ENCODE data around the gene PHYHD1. TPM values are rescaled to one million over a fixed set of nuclear protein-coding genes. Genes with fewer than 3 reads are reported as not detected.

Gene PHYHD1
- total RNA-seq, 1 experiment from 2014 or later: 1.6 TPM

- ATAC-seq (no peak), DNase-seq (no peak)
- H3K9ac ChIP-seq (ENCODE audit: low read length): no peak overlapping the region
- no peak overlapping the region for H3K4me2 ChIP-seq (ENCODE audit: low read length)
- H2AFZ ChIP-seq (ENCODE audit: low read length): no peak overlapping the region
- H4K20me1 ChIP-seq (ENCODE audit: low read length): no peaks in the 10 kb centered on the region
- H3F3A ChIP-seq (ENCODE audit: low read length, unreplicated experiment): no peaks in the 10 kb centered on the region
- H3K27ac ChIP-seq (ENCODE audit: low read length): no peak overlapping the region
- H3K4me3 ChIP-seq (ENCODE audit: low read length): no peak overlapping the region
- no peaks in the 10 kb centered on the region for H3K36me3 ChIP-seq (ENCODE audit: low read depth, low read length)
- intact Hi-C loops (cut with micrococcal nuclease): no loop called here
- H3K9me3 ChIP-seq (ENCODE audit: low read length): no peaks in the 10 kb centered on the region
- no TSS peak for BruUV-seq (replicated peaks)
- CTCF ChIA-PET: no interaction called here
- no peaks in the 10 kb centered on the region for H3K4me1 ChIP-seq (ENCODE audit: insufficient read depth, low read length)
- H3K79me2 ChIP-seq (ENCODE audit: low read length): no peaks in the 10 kb centered on the region
- no peaks in the 10 kb centered on the region for H3K9me2 ChIP-seq (replicated peaks; ENCODE audit: low read length)
- no peaks in the 10 kb centered on the region for H3K27me3 ChIP-seq (ENCODE audit: low read length)
- POLR2A ChIA-PET (ENCODE audit: unreplicated experiment): no interaction called here
- no peak for TF ChIP-seq CTCF (conservative IDR thresholded peaks at IDR 0.05; ENCODE audit: low read depth, low read length)
- TF ChIP-seq EZH2 (IDR thresholded peaks at IDR 0.05; ENCODE audit: low read length, unreplicated experiment): no peak
- no peak for TF ChIP-seq EZH2phosphoT487 (IDR thresholded peaks at IDR 0.05; ENCODE audit: borderline replicate concordance, low read length)
Observed at GRCh38 chr9:128933731-128934130, 12.9 kb downstream of the PHYHD1 start.

- Histone ChIP-seq H3K36me3 (ENCODE audit: low read depth, low read length) (no peaks in the 10 kb centered on the region), H3K9me2 (replicated peaks; ENCODE audit: low read length) (no peaks in the 10 kb centered on the region), H3F3A (ENCODE audit: low read length, unreplicated experiment) (no peaks in the 10 kb centered on the region), H3K27me3 (ENCODE audit: low read length) (no peaks in the 10 kb centered on the region), H3K4me1 (ENCODE audit: insufficient read depth, low read length) (no peaks in the 10 kb centered on the region), H3K9me3 (ENCODE audit: low read length) (no peaks in the 10 kb centered on the region), H3K79me2 (ENCODE audit: low read length) (no peaks in the 10 kb centered on the region), H3K27ac (ENCODE audit: low read length) (no peak overlapping the region), H4K20me1 (ENCODE audit: low read length) (no peaks in the 10 kb centered on the region), H3K4me2 (ENCODE audit: low read length) (no peak overlapping the region), H2AFZ (ENCODE audit: low read length) (no peak overlapping the region), H3K4me3 (ENCODE audit: low read length) (no peak overlapping the region), H3K9ac (ENCODE audit: low read length) (no peak overlapping the region)
- intact Hi-C loops (cut with micrococcal nuclease): no loop called here
- ATAC-seq (no peak), DNase-seq (no peak)
- TF ChIP-seq EZH2phosphoT487 (IDR thresholded peaks at IDR 0.05; ENCODE audit: borderline replicate concordance, low read length) (no peak), EZH2 (IDR thresholded peaks at IDR 0.05; ENCODE audit: low read length, unreplicated experiment) (no peak), CTCF (conservative IDR thresholded peaks at IDR 0.05; ENCODE audit: low read depth, low read length) (no peak)
- POLR2A ChIA-PET (ENCODE audit: unreplicated experiment): no interaction called here
- CTCF ChIA-PET: no interaction called here
- BruUV-seq (replicated peaks): no TSS peak
Observed at GRCh38 chr9:128936171-128936865, 15.5 kb downstream of the PHYHD1 start.

GRCh38 chr9:128937310-128938165, 16.8 kb downstream of the PHYHD1 start:
- no peaks in the 10 kb centered on the region for H3K9me3 ChIP-seq (ENCODE audit: low read length)
- no peaks in the 10 kb centered on the region for H3F3A ChIP-seq (ENCODE audit: low read length, unreplicated experiment)
- H3K27me3 ChIP-seq (ENCODE audit: low read length): no peaks in the 10 kb centered on the region
- no TSS peak for BruUV-seq (replicated peaks)
- TF ChIP-seq EZH2phosphoT487 (IDR thresholded peaks at IDR 0.05; ENCODE audit: borderline replicate concordance, low read length) (no peak), CTCF (conservative IDR thresholded peaks at IDR 0.05; ENCODE audit: low read depth, low read length) (no peak), EZH2 (IDR thresholded peaks at IDR 0.05; ENCODE audit: low read length, unreplicated experiment) (no peak)
- POLR2A ChIA-PET (ENCODE audit: unreplicated experiment): no interaction called here
- no peaks in the 10 kb centered on the region for H3K36me3 ChIP-seq (ENCODE audit: low read depth, low read length)
- no peak overlapping the region for H3K27ac ChIP-seq (ENCODE audit: low read length)
- no peaks in the 10 kb centered on the region for H3K4me1 ChIP-seq (ENCODE audit: insufficient read depth, low read length)
- CTCF ChIA-PET: no interaction called here
- no peak overlapping the region for H2AFZ ChIP-seq (ENCODE audit: low read length)
- H3K79me2 ChIP-seq (ENCODE audit: low read length): no peaks in the 10 kb centered on the region
- no peak overlapping the region for H3K9ac ChIP-seq (ENCODE audit: low read length)
- H3K4me3 ChIP-seq (ENCODE audit: low read length): no peak overlapping the region
- no peak overlapping the region for H3K4me2 ChIP-seq (ENCODE audit: low read length)
- no peak for ATAC-seq
- H4K20me1 ChIP-seq (ENCODE audit: low read length): no peaks in the 10 kb centered on the region
- intact Hi-C loops (cut with micrococcal nuclease): no loop called here
- DNase-seq: no peak
- no peaks in the 10 kb centered on the region for H3K9me2 ChIP-seq (replicated peaks; ENCODE audit: low read length)
